ENCODE measurements around the gene NPFFR2.

The NPFFR2 gene

DNA sequence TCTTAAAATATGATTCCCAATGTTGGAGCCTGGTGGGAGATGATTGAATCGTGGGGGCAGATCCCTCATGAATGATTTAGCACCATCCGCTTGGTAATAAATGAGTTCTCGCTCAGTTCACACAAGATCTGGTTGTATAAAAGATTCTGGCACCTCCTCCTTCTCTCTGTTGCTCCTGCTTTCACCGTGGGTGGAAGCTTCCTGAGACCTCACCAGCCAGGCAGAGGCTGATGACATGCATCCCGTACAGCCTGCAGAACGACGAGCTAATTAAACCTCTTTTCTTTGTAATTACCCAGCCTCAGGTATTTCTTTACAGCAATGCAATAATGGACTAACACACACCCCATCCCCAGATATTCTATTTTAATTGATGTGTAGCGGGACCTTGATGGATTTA is 162.2 kb downstream of the NPFFR2 start:
- DNase-seq, result no peak
- no peaks in the 10 kb centered on the region for H3K36me3 ChIP-seq (replicated peaks; ENCODE audit: insufficient read depth, low read length)
- no peak overlapping the region for H3K27ac ChIP-seq (ENCODE audit: low read length)
- no peaks in the 10 kb centered on the region for H3K79me2 ChIP-seq (ENCODE audit: low read length)
- H3K9ac ChIP-seq (ENCODE audit: low read length), result no peak overlapping the region
- H3K9me3 ChIP-seq (replicated peaks; ENCODE audit: insufficient read depth, low read length), result no peaks in the 10 kb centered on the region
- H3K9me2 ChIP-seq (replicated peaks; ENCODE audit: insufficient read depth, low read length), result no peaks in the 10 kb centered on the region
- no peaks in the 10 kb centered on the region for H3K27me3 ChIP-seq (replicated peaks; ENCODE audit: insufficient read depth, low read length)
- no peak overlapping the region for H2AFZ ChIP-seq (ENCODE audit: low read length)
- H3K4me2 ChIP-seq (ENCODE audit: low read depth, low read length), result no peak overlapping the region
- H4K20me1 ChIP-seq (ENCODE audit: insufficient read depth, low read length), result no peaks in the 10 kb centered on the region
- TF ChIP-seq EZH2 (optimal IDR thresholded peaks at IDR 0.05; ENCODE audit: low read depth, low read length) (no peak), EZH2phosphoT487 (IDR thresholded peaks at IDR 0.05; ENCODE audit: low read length) (no peak)
- TF ChIP-seq, protein P1, sequence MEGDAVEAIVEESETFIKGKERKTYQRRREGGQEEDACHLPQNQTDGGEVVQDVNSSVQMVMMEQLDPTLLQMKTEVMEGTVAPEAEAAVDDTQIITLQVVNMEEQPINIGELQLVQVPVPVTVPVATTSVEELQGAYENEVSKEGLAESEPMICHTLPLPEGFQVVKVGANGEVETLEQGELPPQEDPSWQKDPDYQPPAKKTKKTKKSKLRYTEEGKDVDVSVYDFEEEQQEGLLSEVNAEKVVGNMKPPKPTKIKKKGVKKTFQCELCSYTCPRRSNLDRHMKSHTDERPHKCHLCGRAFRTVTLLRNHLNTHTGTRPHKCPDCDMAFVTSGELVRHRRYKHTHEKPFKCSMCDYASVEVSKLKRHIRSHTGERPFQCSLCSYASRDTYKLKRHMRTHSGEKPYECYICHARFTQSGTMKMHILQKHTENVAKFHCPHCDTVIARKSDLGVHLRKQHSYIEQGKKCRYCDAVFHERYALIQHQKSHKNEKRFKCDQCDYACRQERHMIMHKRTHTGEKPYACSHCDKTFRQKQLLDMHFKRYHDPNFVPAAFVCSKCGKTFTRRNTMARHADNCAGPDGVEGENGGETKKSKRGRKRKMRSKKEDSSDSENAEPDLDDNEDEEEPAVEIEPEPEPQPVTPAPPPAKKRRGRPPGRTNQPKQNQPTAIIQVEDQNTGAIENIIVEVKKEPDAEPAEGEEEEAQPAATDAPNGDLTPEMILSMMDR (IDR thresholded peaks at IDR 0.05; ENCODE audit: low read length), result no peak
- no peaks in the 10 kb centered on the region for H3K4me1 ChIP-seq (ENCODE audit: low read length)
- no peak overlapping the region for H3K4me3 ChIP-seq (ENCODE audit: low read length)
- H3F3A ChIP-seq (ENCODE audit: insufficient read depth, low read length), result no peaks in the 10 kb centered on the region

DNA sequence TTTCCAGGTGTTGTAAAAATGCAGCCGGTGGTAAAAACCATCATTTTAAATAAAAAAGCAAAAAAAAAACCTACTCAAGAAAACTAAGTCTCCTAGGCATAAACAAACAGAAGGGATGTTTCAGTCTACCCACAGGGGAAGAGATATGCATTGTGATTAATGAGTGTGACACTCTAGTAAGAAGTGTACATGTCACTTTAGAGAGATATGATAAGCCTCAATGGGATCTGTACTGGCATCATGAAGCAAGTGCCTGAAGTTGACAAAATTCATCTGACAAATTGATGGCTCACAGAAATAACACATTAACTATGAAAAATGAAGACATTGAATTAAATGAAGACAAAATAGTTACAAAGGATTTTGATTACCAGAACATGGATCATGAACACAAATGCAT is 162.7 kb downstream of the NPFFR2 start:
- Histone ChIP-seq H3K4me3 (ENCODE audit: low read length) (no peak overlapping the region), H3K27me3 (replicated peaks; ENCODE audit: insufficient read depth, low read length) (no peaks in the 10 kb centered on the region), H3K9me3 (replicated peaks; ENCODE audit: insufficient read depth, low read length) (no peaks in the 10 kb centered on the region), H3K4me1 (ENCODE audit: low read length) (no peaks in the 10 kb centered on the region), H3K27ac (ENCODE audit: low read length) (no peak overlapping the region), H3K9ac (ENCODE audit: low read length) (no peak overlapping the region), H3K4me2 (ENCODE audit: low read depth, low read length) (no peak overlapping the region), H3F3A (ENCODE audit: insufficient read depth, low read length) (no peaks in the 10 kb centered on the region), H4K20me1 (ENCODE audit: insufficient read depth, low read length) (no peaks in the 10 kb centered on the region), H3K79me2 (ENCODE audit: low read length) (no peaks in the 10 kb centered on the region), H3K36me3 (replicated peaks; ENCODE audit: insufficient read depth, low read length) (no peaks in the 10 kb centered on the region), H2AFZ (ENCODE audit: low read length) (no peak overlapping the region), H3K9me2 (replicated peaks; ENCODE audit: insufficient read depth, low read length) (no peaks in the 10 kb centered on the region)
- no peak for DNase-seq
- TF ChIP-seq, protein P1 (IDR thresholded peaks at IDR 0.05; ENCODE audit: low read length), result no peak
- TF ChIP-seq EZH2 (optimal IDR thresholded peaks at IDR 0.05; ENCODE audit: low read depth, low read length) (no peak), EZH2phosphoT487 (IDR thresholded peaks at IDR 0.05; ENCODE audit: low read length) (no peak)

Measured in MM.1S (cell line).